CD4-positive, alpha-beta T cell treated with Interferon gamma for 1 hour (primary cell): ENCODE data around the gene PSENEN.
"Not testable (repeated sequence)": the region's sequence is repeated elsewhere in the genome, so short reads cannot be mapped to it uniquely, and the experiment has no call there.

Experiments
- DNase-seq: peaks from one replicate; pipeline ENCODE4 v3.0.0-alpha.2; 2020

PSENEN gene

GRCh38 chr19:35790981-35791813 lies 45.7 kb downstream of the PSENEN start:
- no peak for DNase-seq

- DNase-seq: no peak
These were observed 46.4 kb downstream of the PSENEN start for GRCh38 chr19:35791814-35792279.

- no peak for DNase-seq
These were observed 46.9 kb downstream of the PSENEN start for GRCh38 chr19:35792312-35792711.

GRCh38 chr19:35792888-35793287 lies 47.4 kb downstream of the PSENEN start:
- no peak for DNase-seq

GRCh38 chr19:35793381-35794165 lies 48.1 kb downstream of the PSENEN start:
- DNase-seq: no peak

- DNase-seq: not testable (repeated sequence)
These were observed 50.1 kb downstream of the PSENEN start for GRCh38 chr19:35795564-35795963.
